HEK293T (cell line): Measurements from ENCODE around the gene KCNQ5.

ENCODE experiments used
- NFRKB ChIP-seq: fragments of 450-650 bp; IDR thresholded peaks from 2 replicates; pipeline ENCODE4 v1.6.1; 2016; ENCODE audit warnings: mild to moderate bottlenecking, moderate library complexity
- PKNOX1 ChIP-seq: fragments of 450-650 bp; IDR thresholded peaks from 2 replicates; pipeline ENCODE4 v1.6.1; 2016

GRCh38 chr6:72850040-72850439 is 228.2 kb downstream of the KCNQ5 start:
- no peak for TF ChIP-seq NFRKB
- no peak for TF ChIP-seq PKNOX1
